Glomerular visceral epithelial cell (primary cell): Measurements from ENCODE around the gene MRM3.
A peak's percentile ranks its signal among the peaks of the same experiment; 100 is the strongest.
"Not testable (repeated sequence)": the region's sequence is repeated elsewhere in the genome, so short reads cannot be mapped to it uniquely, and the experiment has no call there.

ENCODE experiments used
- DNase-seq: peaks from one replicate; pipeline ENCODE4 v3.0.0-alpha.2; 2016; ENCODE audit errors: extremely low spot score

Gene MRM3

DNA sequence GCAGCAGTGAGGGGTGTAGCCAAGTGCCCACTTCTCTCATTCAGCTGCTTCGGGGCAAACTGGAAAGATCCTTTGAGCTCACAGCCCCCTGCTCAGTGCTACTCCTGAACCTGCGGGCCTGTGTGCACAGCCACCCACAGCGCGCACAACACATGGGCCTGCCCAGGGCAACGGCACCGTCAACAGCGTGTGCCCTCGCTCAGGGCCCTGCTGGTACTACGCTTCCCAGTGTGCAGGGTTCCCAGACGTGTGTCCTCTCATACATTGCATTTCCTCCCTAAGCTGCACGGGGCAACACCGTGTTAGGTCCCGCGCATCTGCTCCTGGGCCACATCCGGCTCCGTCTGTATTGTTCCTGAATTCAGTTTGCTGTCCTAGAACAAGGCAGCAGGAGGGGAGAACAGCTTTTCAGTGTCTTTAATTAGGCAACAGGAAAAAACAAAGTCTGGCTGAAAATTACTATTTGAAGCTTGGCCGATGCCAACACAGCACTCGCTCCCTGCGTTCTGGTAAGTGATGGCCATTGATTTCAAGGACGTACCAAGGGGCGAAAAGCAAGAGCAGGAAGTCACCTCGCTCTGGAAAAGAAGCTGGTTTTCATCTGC, 15.2 kb downstream of the MRM3 start:
- no peak for DNase-seq

DNA sequence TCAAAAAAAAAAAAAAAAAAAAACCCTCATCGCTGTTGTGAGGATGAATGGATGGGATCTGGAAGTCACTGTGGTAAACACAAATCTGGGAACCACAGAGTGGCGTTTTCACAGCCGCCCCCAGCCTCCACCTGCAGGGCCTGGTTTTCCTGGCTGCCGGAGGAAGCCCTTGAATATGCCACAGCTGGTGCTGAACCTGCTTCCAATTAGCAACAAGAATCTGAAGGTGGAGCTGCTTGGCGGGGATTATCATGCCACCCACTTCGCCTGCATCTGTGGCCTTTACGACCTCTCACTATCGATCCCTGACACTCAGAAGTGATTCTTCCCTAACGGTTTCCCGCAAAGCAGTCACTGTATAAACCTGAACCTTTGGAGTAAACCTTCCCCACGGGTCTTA, 16.1 kb downstream of the MRM3 start:
- DNase-seq, result no peak

DNA sequence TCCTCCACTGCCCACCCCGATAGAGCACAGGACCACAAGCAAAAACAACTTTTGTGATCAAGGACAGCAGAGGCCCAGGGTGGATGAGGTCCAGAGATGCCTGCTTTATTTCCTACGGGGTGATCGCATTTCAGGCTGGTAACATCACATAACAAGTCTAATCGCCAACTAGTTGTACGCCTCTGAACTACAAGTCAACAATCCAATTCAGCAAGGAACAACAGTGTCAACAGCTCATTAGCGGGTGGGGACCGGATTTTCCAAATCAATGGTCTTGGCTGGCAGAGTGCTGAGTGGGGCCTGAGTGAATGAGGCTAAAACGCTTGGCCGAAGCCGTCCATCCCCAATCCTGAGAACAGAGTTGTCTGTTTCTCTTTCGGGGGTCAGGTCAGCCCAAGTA, 17.1 kb downstream of the MRM3 start:
- no peak for DNase-seq

DNA sequence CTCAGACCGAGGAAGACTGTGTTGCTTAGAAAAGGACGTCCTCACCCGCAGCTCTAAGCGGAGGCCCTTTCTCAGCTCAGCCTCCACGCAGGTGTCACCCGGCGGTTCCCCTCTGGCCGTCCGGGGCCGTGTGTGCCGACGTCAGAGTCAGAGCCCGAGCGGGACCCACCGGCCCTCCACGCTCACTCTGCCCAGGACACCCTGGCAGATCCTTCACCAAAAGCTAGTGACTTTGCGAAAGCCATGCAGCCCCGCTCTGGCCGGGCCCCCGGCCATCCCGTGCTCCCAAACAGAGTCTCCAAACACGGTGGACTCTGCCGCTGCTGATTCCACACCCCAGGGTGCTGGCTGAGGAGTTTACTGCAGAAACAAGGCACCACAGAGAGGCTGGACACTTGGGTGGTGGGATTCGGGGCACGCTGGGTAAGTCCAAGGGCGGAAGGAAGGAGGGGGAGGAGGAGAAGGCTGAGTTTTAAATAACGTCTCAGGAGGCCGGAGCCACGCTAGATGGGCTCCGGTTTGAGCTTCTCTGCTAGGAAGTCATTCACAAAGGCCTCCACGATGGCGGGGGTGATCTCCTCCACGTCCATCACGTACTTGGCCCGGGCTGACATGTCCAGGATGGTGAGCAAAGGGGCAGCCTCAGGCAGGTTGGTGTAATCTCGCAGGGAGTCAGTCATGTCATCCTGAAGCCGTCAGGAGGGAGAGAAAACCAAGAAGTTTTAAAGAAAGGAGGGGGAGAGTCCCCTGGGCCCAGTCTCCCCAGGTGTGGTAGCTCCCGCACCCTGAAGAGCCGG, 18.5 kb downstream of the MRM3 start:
- DNase-seq, result no peak

DNA sequence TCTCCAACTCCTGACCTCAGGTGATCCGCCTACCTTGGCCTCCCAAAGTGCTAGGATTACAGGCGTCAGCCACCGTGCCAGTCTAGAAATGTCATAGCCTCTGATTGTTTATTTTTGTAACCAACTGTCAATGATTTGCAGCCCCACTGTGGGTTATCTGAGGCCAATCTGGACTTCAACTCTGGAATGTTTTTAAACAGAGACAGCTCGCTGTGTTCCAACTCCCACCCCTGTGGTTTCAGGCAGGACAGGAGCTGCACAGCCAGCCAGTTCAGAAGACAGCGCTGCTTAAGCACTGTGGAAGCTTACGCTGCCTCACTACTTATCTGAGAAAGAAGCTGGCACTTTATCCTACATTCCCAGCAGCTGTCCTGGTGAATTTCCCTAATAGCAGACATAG, 19.5 kb downstream of the MRM3 start:
- DNase-seq, result peak; percentile 75

DNA sequence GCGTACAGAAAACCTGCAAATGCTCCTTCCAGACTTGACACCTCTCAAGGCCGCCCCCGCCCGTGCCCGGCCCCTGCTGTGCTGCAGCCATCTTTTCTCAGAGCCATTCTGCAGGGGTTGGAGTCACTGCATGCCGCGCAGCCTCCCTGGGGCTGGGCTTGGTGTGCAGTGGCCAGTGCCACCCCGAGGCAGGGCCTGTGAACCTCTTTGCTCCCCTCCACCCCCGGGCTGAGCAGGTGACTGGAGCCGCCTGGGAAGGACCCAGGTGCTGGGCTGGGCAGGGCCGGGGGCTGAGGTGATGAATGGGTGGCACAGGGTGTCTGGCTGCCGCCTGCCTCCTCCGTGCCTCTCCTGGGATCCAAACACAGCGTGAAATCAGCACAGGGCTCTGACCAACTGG, 20.3 kb downstream of the MRM3 start:
- DNase-seq, result no peak

DNA sequence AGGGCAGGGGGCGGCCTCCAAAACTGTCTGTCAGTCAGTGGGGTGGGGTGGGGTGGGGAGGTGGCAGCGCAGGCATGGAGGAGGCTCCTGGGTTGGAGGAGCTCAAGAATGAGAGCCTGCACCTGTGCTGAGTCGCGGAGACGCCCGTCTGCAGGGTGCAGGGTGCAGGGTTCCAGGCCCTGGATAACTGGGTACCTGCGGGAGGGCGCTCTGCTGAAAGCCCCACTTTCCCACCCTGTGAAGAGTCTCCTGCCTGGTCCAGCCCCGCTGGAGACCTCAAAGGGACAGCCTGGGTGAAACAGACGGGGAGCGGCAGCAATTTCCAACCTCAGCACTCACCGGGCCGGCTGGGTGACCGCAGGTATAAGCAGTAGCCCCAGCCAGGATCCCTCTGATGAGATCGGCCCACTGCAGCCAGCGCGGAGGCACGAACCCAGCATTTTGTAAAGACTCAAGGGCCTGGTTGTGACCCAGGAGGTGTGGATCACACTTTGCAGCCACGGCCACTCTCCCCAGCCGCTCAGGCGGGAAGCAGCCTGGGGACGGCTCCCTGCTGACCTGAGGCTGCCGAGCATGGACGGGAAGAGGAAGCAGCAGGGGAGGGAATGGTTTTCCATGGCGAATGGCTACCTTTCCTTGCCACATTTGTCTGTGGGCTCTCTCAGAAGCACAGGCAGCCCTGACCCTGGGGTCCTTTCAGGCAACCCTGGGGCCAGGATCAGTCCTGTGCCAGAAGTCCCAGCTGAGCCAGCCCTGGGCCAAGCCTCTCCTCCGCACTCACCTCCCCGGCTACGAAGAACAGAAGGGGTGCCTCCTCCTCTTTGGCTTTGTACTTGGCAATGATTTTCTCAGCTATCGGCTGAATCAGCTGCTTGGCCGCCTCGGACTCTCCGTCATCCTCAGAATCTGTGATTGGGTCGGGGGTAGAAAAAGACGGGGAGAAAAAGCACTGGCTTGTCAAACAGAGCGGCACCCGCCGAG, 21.0 kb downstream of the MRM3 start:
- no peak for DNase-seq

DNA sequence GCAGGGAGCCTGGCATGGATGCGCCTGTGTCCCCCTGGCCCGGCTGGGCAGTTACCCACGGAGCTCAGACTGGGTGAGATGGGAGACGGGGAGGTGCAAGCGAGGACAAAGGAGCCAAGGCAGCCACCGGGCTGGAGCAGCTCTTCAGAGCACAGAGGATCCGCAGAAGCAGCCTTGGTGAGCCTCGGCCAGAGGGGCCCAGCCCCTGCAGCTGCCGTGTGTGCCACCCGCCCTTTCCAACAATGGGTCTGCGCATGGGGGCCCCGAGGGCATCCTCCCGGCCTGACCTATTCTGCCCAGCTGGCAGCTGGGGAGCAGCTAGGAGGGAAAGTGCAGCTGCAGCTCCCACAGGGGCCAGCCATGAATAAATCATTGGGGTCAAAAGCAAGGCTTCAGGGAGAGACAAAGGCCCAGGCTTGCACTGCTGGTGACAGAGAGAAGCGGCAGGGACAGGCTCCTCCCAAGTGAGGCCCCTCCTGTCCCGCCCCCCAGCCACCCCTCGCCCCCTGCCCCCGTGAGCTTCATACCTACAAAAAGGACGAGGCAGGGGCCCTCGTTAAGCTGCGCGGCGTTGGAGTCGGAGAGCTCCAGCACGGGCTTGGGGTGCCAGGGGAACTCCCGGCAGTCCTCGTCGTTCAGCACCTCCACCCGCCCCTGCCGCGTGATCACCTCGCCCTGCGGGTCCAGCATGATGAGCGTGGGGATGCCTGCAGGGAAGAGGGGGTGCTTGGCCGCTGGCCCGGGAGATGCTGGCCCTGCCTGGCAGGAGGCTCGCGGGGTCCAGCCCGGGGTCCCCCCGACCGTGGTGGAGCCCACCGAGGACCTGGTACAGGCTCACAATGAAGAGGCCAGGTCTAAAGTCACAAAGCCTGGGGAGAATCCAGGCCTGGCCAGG, 22.6 kb downstream of the MRM3 start:
- no peak for DNase-seq

DNA sequence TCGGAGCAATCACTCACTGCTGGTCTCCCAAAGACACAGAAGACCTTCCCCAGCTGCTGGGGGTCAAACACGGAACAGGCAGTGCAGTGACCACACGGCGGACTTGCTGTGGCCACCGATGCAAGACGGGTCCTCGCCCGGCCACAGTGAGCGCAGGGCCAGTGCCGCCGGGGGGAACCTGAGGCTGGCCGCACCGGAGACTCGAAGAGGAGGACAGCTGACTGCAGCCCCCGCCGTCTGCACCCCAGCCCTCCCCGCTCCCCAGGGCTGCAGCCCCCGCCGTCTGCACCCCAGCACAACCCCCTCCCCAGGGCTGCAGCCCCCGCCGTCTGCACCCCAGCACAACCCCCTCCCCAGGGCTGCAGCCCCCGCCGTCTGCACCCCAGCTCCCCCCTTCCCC, 23.7 kb downstream of the MRM3 start:
- not testable (repeated sequence) for DNase-seq

DNA sequence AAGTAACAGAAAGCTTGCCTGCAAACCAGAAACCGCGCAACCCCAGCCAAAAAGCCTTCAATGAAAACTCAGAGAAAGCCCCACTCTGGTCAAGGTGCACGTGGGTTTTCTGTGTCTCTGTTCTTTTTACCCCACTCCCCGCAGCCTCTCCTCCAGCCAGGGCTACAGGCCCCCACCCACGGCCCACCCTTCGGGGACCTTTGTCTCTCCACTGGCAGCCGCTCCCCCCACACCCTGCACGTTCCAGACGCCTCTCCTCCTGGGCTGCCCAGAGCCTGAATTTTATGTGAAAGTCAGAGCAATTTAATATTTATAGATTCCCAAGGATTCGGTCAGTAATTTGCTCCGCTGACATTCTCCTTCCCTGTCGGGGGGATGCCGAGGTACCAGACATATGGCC, 24.2 kb downstream of the MRM3 start:
- no peak for DNase-seq

DNA sequence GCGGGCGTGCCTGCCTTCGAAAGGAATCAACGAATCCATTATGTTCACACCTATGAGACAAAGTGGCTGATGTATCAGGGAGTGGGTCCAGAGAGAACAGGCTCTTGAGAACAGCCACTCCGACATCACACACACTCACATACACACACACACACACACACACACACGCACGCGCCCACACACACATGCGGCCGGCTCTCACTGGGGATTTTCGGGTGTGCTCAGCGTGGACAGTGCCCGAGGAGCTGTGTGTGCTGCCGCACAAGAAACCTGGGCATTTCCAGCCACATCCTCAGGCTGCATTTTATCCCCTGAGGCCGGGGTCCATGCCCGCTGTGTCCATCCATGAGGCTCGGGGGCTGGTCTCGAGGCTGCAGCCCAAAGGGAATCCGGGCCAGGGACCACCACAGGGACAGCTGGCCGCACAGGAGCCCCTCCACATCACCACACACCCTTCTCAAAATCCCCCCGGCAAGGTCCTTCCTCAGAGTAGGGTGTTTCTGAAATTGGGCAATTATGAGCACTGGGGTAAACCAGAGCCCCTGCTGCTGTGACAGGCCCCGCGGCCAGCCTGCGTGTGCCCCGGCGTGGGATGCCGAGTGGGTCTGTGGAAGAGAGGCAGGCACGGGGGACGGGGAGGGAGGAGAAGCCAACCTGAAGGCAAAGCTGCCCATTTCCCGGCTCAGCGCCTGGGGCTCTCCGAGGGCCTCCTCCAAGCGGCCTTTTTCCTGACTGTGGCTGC, 24.8 kb downstream of the MRM3 start:
- DNase-seq, result no peak

DNA sequence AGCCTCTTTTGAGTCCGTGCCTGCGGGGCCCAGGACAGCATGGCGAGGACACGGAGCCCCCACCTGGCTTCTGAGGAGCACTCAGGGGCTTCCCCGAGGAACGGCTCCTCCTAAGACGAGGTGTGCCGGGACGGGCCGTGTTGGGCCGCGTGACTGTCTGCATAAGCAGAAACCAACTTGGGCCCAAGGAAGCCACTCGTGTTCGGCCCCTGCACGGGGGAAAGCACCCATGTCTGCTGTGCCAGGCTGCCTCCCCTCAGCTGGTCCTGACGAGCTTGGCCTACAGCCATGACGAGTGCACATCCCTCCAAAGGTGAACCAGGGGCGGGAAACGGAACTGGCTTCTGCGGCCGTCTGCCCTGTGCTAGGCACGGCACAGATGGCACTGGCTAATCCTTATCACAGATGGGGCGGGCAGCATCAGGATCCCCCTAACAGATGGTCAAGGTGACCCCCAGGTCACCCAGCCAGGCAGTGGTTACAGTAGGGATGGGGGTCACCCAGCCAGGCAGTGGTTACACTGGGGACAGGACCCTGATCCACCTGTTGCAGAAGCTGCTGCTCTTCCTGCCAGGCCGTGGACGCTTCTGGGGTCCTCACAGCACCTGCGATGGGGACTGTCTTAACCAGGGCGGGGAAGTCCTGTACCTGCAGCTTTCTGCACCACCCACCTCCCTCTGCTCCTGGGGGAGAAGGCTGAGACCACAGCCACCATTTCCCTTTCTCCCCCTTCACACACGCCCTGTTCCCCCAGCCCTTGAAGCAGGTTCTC, 25.6 kb downstream of the MRM3 start:
- no peak for DNase-seq

DNA sequence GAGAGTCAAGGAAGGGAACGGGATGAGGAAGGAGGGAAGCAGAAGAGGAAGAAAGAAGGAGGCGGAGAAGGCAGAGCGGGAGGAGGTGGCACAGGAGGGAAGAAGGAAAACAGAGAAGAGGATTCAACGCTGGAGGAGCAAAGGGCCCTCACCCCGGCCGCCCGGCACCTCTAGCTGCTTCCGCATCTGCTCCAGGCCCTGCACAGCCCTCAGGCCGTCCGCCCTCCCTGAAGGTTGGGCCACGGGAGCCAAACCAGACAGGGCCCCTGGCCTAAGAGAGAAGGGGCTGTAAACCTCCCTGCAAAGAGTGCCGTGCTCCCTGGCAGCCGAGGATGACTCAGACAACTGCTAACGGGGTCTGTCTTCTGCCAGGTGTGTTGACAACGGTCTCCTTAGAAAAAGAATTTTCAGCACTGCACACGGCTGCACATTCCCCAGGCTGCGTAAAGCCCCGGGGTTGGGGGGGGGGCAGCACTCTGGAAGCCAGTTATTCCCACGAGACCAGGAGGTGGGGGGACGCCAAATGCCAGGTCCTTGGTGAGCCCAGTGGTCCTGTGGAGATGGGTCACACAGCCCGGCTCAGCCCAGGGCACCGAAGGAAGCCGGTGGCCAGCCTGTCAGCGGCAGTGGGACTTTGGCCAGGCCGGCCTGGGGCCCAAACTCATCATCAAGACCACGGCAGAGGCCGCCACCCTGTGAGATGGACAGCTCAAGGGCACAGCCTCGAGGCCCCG, 29.1 kb downstream of the MRM3 start:
- DNase-seq, result no peak

DNA sequence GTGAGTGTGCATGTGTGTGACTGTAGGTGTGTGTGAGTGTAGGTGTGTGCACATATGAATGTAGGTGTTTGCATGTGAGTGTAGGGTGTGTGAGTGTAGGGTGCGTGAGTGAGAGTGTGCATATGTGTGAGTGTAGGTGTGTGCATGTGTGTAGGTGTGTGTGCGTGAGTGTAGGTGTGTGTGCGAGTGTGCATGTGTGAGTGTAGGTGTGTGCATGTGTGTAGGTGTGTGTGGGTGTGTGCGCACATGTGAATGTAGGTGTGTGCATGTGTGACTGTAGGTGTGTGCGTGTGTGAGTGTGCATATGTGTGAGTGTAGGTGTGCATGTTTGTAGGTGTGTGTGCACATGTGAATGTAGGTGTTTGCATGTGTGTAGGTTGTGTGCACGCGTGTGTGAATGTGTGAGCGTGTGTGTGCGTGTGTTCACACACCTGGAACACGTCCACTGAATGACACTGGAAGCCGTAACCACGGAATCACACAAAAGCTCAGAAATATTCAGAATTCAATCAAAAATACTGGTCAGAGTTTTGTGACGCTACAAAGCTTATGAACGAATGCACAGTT, 30.6 kb downstream of the MRM3 start:
- no peak for DNase-seq

DNA sequence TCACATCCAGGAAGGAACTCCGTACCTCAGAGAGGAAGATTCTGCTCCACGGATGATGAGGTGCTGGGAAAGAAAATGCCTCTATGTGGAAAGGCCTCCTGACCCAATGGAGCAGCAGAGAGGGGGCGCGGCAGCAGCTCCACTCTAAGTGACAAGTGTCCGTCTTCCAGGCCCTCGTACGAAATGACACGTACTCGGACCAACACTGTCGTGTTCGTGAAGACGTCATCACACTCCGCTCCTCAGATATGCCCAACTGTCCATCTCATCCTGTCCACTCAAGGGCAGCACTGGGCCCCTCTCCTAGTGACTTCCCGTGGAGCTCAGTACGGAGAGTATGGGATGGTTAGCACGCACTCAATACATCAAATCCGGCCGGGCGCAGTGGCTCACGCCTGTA, 32.2 kb downstream of the MRM3 start:
- no peak for DNase-seq

DNA sequence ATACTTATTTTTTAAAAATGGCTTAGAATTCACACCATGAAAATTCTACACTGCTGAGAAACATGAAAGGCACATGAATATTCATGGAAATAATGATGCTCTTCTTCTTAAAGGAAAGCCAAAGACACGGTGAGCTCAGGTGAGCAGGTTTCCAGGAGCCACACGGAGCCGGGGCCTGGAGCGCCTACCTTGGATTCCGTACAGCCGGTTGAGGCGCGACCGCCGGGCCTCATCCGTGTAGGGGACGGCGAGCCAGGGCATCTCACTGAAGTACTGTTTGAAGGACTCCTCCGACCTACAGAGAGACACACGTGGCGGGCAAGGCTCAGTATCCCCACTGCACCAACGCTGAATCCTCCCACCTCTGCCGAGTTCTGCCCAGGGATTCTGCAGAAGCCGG, 37.1 kb downstream of the MRM3 start:
- no peak for DNase-seq

DNA sequence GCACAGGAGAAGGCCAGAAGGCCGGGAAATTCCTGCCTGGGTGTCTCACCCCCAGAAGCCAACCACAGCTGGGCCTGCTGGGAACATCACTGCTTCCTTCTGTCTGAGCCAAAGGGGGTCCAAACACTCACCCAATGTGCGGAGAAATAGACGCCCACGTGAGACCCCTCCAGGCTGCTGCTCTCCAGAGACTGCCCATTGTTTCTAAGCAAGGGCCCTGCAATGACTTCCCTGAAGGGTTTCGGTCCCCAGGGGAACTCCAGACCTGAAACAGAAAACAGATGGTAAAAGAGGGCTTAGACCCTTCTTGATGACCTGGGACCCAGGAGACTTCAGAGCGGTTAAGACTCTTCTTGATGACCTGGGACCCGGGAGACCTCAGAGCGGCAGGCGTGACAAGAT, 41.3 kb downstream of the MRM3 start:
- no peak for DNase-seq

DNA sequence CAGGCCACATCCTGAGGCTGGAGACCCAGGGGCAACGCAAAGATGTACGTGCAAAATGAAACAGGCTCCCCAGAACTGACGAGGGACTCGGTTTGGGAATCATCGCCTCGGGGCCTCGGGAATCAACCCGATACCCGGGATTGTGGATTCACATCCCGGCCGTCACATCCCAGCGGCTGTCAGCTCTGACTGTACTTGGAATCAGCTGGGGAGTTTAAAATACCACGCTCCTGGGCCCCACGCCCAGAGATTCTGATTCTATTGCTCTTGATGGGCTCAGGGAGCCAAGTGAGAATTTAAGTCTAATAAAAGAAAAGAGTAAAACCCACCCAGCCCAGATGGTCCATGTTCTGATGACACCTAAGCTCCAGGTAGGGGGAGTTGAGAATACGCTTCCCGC, 42.2 kb downstream of the MRM3 start:
- no peak for DNase-seq

DNA sequence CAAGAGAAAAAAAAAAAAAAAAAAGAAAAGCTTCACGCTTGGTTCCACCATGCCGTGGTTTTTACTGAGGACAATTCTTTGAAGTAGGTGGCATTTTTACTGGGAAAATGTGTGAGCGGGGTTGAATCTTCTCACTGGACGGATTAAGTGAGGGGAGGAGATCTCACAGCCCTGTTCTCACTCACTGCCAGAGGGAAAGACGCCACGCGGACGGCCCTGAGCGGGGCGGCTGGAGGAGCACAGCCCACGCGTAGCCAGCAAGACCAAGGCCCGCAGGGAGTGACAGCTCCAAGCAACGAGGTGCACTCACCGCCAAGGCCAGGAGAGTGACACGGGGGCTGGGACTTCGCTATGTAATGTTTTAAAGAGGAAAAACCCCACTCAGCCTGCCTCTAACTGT, 43.1 kb downstream of the MRM3 start:
- DNase-seq, result no peak
